Stimulated activated CD8-positive, alpha-beta memory T cell treated with anti-CD3 and anti-CD28 coated beads, Interleukin-7, amount 100 ng/mL, for 4 hours (primary cell): ENCODE measurements around the gene TCAIM.
"Not testable (repeated sequence)": the region's sequence is repeated elsewhere in the genome, so short reads cannot be mapped to it uniquely, and the experiment has no call there.

Experiments
- DNase-seq, 2 donors: peaks; one replicate each; pipeline ENCODE4 v3.0.0-alpha.2; 2020; ENCODE audit warnings: low read depth in 2 of 2

TCAIM gene

DNA sequence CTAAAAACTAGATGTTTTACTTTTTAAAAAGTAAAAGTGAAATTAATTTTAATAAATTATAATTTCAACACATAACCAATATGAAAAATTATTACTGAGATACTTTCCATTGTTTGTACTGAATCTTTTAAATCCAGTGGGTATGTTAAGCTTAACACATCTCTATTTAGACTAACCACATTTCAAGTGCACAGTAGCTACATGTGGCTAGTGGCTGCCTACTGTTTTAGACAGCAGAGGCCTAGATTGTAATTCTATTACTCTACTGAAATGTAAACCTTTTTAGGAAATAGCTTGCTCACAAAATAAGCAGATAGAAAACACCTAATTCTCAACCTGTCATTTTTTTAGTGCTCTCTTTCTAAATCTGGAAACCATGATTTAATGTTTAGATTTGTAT lies 4.9 kb downstream of the TCAIM start:
- DNase-seq: no peak

DNA sequence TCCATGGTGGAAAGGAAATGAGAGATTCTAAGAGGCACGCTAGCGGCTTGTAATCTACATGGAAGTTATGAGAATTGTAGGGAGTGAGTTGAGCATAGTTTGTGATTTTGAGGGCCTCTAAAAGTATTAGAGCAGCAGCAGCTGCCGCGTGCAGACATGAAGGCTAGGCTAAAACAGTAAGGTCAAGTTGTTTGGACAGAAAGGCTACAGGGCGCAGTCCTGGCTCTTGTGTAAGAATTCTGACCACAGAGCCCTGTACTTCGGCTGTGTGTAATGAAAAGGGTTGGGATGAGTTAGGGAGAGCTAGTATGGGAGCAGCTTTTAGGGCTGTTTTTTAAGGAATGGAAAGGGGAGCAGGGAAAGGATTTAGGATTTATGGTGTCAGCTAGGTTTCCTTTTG lies 8.0 kb downstream of the TCAIM start:
- DNase-seq: not testable (repeated sequence)

GRCh38 chr3:44348993-44349392 lies 10.4 kb downstream of the TCAIM start:
- no peak for DNase-seq

- DNase-seq: no peak
Measured at GRCh38 chr3:44353355-44353924, 14.9 kb downstream of the TCAIM start.

GRCh38 chr3:44355362-44356033 lies 16.9 kb downstream of the TCAIM start:
- DNase-seq: no peak

DNA sequence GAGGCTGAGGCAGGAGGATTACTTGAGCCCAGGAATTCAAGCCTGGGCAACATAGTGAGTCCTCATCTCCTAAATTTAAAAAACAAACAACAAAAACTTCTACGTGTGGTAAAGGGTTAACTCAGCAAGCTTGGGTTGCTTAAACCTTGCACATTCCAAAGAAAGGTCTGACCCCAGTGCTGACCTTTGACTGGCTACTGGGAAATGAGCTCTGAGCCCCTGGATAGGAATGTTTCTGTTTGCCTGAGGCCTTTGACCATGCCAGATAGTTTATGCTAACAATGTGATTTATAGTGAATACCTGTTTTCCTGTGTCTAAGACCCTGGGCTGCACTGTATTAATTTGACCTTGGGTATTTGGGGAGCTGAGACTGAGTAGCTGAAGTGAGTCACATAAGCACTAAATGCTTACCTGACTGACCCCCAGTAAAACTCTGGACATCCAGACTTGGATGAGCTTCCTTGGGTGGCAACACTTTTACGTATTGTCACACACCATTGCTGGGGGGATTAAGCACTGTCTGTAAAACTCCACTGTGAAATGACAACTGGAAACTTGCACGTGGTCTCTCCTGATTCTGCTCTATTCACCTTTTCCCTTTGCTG lies 20.7 kb downstream of the TCAIM start:
- no peak for DNase-seq

- DNase-seq: no peak
Measured at GRCh38 chr3:44363591-44363990, 25.0 kb downstream of the TCAIM start.

GRCh38 chr3:44365952-44366351 lies 27.4 kb downstream of the TCAIM start:
- no peak for DNase-seq

- DNase-seq: no peak
Measured at GRCh38 chr3:44375450-44375849, 36.9 kb downstream of the TCAIM start.

- no peak for DNase-seq
Measured at GRCh38 chr3:44387404-44387803, 48.8 kb downstream of the TCAIM start.

GRCh38 chr3:44392489-44392888 lies 53.9 kb downstream of the TCAIM start:
- no peak for DNase-seq

- DNase-seq: no peak
Measured at GRCh38 chr3:44395714-44396113, 57.1 kb downstream of the TCAIM start.

- DNase-seq: no peak
Measured at GRCh38 chr3:44396200-44397171, 57.9 kb downstream of the TCAIM start.

DNA sequence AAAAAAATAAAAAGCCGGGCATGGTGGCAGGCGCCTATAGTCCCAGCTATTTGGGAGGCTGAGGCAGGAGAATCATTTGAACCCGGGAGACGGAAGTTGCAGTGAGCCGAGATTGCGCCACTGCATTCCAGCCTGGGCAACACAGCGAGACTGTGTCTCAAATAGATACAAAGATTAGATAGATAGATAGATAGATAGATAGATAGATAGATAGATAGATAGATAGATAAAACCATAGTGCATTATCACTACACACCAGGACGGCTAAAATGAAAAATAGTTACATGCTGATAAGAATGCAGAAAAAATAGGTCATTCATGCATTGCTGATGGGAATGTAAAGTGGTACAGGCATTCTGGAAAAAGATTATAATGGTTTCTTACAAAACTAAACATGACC lies 59.7 kb downstream of the TCAIM start:
- not testable (repeated sequence) for DNase-seq

- no peak for DNase-seq
Measured at GRCh38 chr3:44398853-44399252, 60.3 kb downstream of the TCAIM start.

DNA sequence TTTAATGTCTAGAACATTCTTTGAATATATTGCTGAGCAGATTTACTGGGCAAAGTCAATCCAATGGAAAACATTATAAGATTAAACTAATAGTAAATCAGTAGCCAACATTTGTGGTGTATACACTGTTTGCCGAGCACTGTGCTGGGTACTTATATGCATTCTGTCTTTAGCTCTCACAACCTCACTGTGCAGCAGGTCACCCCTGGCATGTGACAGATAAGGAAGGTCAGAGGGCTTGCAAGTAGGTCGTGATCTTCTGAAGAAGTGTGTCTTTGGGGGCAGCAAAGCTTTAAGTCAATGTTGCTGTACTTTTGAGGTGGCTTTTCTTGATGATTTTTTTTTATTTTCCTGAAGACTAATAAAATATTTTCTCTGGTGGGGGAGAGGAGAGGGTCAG lies 62.2 kb downstream of the TCAIM start:
- no peak for DNase-seq

- no peak for DNase-seq
Measured at GRCh38 chr3:44402548-44402947, 64.0 kb downstream of the TCAIM start.

GRCh38 chr3:44409640-44410410 lies 71.3 kb downstream of the TCAIM start:
- DNase-seq: no peak

DNA sequence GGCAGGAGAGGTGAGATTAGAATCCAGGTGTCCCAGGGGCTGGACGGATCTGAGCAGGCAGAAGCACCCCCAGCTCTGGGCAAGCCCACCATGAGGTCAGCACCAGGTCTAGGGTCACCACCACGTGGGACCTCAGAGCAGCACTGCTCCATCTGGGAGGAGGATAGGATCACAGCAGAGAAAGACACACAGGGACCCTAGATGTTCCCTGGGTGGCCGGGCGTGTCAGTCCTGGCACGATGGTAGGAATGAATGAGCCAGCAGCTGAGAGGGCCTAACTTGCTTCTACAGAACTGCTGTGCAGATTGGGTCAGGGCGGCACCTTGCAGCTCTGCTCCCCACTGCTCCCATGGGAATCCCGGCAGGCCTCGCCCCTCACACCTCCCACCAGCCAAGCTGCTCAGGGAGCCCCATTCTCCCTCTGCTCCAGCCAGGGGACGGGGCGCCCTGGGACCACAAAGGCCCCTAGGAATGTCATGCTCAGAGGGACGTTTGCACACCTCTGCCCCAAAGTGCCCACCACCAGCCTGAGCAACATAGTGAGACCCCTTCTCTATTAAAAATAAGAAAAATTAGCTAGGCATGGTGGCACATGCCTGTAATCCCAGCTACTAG lies 72.6 kb downstream of the TCAIM start:
- DNase-seq: no peak

DNA sequence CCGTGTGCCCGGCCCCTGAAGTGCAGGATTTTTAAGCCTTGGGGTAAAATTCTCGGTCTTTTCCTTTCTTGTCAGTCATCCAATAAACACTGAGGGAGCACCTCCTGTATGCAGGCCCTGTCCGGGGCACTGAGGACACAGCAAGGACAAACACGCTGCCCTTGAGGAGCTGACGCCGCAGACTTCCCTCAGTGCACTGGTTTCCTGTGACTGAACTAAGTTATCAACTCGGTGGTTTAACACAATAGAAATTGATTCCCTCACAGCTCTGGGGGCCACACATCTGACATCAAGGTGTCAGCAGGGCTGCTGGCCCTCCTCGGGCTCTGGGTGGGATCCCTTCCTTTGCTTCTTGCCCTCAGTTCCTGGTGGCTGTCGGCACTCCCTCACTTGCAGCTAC lies 73.8 kb downstream of the TCAIM start:
- DNase-seq: no peak

DNA sequence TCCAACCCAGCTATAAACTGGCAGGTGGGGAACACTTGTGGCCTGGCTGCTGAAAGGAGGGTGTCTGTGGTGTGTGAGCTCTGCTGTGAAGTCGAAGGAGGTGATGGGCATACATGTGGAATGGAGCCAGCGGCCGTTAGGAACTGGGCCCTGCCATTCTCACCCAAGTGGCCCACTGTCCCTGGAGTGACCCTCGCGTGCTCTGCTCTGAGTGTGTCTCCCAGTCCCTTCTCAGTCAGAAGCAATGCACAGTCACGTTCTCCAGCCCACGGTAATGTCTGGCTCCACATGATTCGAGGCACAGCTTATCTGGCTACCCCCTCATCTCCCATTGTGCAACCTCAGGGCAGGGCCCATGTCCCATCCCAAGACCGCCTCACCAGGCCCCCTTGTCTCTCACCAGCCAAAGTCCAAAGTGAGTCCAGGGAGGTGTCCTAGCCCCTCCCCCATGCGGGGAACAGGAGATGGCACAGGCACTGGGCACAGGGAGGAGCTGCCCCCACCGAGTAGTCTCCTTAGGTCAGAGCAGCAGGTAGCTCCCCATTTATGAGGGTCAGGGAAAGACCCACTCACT lies 76.0 kb downstream of the TCAIM start:
- no peak for DNase-seq
